GM06990 (cell line): ENCODE results near the gene CEP164.

ENCODE experiments used
- DNase-seq: peaks from one replicate; pipeline ENCODE4 v3.0.0-alpha.2; 2011; ENCODE audit not compliant: insufficient read length; ENCODE audit errors: extremely low read depth
- H3K27me3 ChIP-seq: replicated peaks from 2 replicates; pipeline ENCODE4 v1.6.0; 2011; ENCODE audit warnings: low read length; ENCODE audit not compliant: control insufficient read depth, insufficient read depth
- H3K36me3 ChIP-seq: 2 replicates; pipeline ENCODE4 v1.5.1; 2011; ENCODE audit warnings: low read length; ENCODE audit not compliant: control insufficient read depth, insufficient read depth
- H3K4me3 ChIP-seq: replicated peaks from 2 replicates; pipeline ENCODE4 v1.5.1; 2011; ENCODE audit warnings: low read depth, mild to moderate bottlenecking, control low read depth, low read length
- TF ChIP-seq, protein P1 (sequence below): IDR thresholded peaks from 2 replicates; pipeline ENCODE4 v1.5.1; 2011; ENCODE audit warnings: low read length, control low read depth, mild to moderate bottlenecking, inconsistent platforms; ENCODE audit not compliant: insufficient read depth, poor library complexity, severe bottlenecking

CEP164 gene

DNA sequence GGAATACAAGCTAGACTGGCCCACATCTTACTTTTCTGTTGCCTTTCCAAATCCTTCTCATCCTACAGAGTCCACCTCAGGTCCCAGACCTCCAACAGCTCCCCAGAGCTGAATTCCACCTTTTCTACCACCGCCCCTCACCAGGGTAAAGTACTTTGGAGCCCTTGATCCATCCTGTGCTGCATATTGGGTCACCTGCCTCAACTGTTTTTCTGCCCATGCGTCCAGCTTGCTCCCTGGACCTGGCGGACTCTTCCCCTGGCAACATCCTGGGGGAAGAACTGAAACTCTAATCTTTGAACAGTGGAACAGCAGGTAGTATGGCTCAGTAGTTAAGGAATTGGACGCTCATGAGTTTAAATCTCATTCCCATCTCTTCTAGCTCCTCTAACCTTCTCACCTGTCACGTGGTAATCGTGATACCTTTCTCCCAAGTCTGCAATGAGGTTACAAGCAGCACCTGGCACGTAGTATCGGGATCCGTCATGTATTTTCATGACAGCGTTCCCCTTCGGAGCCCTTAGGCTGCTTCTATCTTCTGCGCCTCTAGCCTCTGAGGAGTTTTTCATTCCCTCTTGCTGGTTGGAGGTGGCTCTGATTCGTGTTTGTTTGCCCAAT, 98.1 kb downstream of the CEP164 start:
- TF ChIP-seq, protein P1, sequence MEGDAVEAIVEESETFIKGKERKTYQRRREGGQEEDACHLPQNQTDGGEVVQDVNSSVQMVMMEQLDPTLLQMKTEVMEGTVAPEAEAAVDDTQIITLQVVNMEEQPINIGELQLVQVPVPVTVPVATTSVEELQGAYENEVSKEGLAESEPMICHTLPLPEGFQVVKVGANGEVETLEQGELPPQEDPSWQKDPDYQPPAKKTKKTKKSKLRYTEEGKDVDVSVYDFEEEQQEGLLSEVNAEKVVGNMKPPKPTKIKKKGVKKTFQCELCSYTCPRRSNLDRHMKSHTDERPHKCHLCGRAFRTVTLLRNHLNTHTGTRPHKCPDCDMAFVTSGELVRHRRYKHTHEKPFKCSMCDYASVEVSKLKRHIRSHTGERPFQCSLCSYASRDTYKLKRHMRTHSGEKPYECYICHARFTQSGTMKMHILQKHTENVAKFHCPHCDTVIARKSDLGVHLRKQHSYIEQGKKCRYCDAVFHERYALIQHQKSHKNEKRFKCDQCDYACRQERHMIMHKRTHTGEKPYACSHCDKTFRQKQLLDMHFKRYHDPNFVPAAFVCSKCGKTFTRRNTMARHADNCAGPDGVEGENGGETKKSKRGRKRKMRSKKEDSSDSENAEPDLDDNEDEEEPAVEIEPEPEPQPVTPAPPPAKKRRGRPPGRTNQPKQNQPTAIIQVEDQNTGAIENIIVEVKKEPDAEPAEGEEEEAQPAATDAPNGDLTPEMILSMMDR: no peak
- no peak overlapping the region for H3K4me3 ChIP-seq
- no peak for DNase-seq
- no peaks in the 10 kb centered on the region for H3K27me3 ChIP-seq
- no peaks in the 10 kb centered on the region for H3K36me3 ChIP-seq

DNA sequence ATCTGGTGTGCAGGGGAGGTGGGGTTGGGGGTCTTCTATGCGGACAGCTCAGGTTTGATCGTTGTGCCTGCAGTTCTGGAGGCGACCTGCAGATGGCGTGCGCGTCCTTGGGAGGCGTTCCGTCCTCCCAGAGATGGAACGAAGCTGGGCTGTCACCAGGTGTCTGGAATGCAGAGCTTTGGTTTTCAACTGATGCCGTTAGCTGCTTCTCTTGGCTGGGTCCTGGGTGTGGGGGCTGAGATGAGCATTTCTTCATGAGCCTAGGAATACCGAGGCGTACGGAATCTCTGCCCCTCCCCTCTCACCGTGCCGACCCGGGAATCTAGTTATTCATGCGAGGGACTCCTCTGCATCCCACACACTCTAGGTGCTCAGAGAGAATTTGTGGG, 98.6 kb downstream of the CEP164 start:
- TF ChIP-seq, protein P1: peak; percentile 99
- Histone ChIP-seq H3K4me3 (no peak overlapping the region), H3K36me3 (no peaks in the 10 kb centered on the region), H3K27me3 (no peaks in the 10 kb centered on the region)
- no peak for DNase-seq

DNA sequence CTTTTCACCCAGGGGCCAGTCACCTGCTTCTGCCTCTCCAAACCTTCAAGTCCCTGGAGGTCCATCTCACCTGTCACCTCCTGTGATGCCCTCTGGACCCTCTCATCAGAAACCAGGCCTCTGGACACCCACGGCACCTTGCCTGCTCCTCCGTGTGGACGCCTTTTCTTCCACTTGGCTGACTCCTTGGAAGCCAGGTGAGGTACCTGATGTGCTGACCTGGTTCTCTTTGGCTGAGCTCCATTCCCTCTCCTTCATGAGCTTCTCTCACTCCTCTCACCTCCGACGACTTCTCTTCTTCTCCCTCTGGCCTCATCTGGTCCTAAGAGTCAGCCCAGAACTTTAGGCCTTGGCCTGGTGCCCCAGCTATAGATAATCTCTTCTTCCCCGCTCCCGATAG, 99.3 kb downstream of the CEP164 start:
- no peak overlapping the region for H3K4me3 ChIP-seq
- TF ChIP-seq, protein P1: no peak
- no peak for DNase-seq
- H3K27me3 ChIP-seq: no peaks in the 10 kb centered on the region
- H3K36me3 ChIP-seq: no peaks in the 10 kb centered on the region

DNA sequence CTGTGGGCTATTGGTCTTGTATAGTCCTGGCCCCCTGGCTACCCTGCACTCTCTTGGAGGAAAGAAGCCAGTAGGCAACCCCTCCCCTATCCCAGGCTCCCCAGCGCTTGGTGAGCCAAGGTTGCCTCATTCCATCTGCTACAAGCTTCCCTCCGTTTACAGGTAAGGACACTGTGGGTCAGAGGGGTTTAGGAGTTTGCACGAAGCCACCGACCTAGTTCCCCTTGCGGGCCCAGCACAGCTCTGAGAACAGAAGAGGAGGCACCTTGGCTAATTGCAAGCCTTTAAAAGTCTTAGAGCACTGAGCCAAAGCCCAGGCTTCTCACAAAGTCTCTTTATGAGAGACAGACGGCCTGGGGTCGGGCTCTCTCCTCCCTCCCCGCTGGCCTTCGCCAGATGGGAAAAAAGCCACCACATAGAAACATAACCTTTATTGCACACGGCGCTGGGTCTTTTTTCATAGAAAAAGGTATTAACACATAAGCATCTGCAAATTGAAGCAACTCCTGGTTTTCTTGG, 99.8 kb downstream of the CEP164 start:
- TF ChIP-seq, protein P1: no peak
- no peaks in the 10 kb centered on the region for H3K27me3 ChIP-seq
- H3K4me3 ChIP-seq: no peak overlapping the region
- DNase-seq: no peak
- no peaks in the 10 kb centered on the region for H3K36me3 ChIP-seq

DNA sequence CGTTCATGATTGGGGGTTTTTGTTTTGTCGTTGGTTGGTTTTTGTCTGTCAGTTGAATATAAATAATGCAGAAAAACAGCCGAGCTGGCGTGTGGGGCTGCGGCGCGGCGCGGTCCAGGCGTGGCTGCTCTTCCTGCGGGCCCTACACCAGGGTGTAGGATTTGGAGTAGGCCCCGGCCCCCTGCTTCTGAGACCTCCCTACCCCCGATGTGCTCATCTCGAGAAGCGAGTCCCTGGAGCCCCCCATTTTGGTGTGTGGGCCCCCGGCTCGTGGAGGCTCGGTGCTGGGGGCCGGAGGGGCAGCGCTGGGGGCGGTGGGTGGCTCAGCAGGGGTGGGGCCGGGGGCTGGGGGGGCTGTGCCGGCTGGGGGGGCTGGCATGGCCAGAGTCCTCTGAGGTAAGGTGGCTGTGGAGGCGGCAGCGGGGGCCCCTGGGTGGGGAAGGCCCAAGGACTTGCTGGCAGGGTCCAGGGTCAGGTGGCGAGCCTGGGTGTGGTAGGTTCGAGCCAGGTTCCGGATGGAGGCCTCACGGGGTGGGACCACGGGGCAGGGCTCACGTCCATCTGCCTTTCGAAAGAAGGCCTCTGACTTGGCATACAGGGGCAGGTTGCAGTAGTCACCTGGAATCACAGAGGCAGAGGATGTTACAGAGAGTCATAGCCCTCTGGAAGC, 100.7 kb downstream of the CEP164 start:
- TF ChIP-seq, protein P1: no peak
- Histone ChIP-seq H3K4me3 (no peak overlapping the region), H3K36me3 (no peaks in the 10 kb centered on the region), H3K27me3 (no peaks in the 10 kb centered on the region)
- no peak for DNase-seq
